GM21515 (cell line): ENCODE results near the gene MPV17L2.

Experiments
- ATAC-seq: cut with Tn5 transposase; IDR thresholded peaks from one replicate; pipeline ENCODE4 v1.9.1; 2021; ENCODE audit not compliant: unreplicated experiment

Gene MPV17L2

GRCh38 chr19:18160493-18160970, 32.5 kb upstream of the MPV17L2 start:
- ATAC-seq: no peak

DNA sequence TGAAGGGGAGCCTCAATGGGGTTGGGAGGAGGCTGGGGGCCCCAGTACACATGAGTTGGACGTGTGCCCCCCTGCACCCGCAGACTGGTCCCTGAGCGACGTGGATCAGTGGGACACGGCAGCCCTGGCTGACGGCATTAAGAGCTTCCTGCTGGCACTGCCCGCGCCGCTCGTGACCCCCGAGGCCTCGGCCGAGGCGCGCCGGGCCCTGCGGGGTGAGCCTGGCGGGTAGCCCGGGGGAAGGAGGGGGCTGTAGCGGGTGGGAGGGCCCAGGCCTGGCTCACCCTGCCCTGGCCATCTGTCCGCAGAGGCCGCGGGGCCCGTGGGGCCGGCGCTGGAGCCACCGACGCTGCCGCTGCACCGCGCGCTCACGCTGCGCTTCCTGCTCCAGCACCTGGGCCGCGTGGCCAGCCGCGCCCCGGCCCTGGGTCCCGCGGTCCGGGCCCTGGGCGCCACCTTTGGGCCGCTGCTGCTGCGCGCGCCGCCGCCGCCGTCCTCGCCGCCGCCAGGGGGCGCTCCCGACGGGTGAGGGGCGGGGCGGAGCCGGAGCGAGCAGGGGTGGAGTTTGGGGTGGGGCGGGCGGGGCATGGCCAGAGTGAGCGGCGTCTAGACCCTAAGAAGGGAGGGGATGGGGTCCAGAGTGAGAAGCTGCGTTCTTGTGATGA, 31.9 kb upstream of the MPV17L2 start:
- peak; percentile 69 for ATAC-seq

DNA sequence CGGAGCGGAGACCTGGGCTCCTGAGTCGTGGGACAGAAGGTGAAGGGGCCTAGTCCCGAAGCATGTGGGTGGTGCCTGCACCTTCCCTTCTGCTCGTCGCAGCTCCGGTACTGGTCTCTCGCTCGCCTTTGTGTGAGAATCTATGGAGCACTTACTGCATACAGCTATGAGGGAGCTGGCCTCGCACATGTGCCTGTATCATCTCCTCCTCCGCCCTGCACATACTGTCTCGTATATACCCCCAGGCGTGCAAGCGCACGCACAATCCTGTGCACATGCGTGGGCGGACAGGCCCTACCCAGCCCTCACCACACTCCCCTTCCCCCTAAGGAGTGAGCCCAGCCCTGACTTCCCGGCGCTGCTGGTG, 31.4 kb upstream of the MPV17L2 start:
- ATAC-seq: no peak

DNA sequence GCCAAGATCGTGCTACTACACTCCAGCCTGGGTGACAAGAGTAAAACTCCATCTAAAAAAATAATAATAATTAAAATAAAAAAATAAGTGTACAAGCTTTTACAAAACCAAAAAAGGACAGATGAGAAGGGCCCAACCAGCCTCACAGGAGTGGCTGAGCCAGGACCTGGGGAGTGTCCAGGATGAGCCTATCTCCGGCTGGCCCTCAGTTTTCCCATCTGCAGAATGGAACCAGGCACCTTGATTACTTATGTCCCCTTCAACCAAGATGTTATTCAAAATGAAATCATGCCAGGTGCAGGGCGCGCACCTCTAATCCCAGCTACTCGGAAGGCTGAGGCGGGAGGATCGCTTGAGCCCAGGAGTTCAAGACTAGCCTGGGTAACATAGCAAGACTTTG, 28.9 kb upstream of the MPV17L2 start:
- no peak for ATAC-seq

DNA sequence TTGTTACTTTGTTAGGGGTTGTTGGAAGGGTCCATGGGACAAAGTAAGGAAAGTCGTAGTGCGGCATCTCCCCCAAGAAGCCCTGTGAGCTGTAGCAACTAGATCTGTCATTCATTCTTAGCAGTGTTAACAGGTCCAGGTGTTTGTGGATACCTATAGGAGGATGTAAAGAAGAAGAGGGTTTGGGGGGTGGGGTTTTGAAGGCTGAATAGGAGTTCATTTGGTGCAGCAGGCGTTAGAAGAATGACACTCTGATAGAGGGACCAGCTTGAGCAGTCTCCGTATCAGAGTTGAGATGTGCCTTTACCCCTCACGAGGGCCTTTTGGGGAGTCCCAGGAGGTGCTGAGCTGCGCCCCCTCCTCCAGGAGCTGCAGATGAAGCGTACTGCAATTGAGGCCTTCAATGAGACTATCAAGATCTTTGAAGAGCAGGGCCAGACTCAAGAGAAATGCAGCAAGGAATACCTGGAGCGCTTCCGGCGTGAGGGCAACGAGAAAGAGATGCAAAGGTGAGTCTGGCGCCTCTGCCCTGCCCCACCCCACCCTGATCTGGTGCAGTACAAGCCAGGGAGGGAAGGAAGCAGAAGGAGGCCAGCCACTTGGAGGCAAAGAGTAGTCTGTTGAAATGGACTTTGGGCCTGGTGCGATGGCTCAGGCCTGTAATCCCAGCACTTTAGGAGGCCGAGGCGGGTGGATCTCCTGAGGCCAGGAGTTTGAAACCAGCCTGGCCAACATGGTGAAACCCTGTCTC, 27.0 kb upstream of the MPV17L2 start:
- ATAC-seq: no peak

- no peak for ATAC-seq
These were observed 26.0 kb upstream of the MPV17L2 start for GRCh38 chr19:18167011-18167410.

DNA sequence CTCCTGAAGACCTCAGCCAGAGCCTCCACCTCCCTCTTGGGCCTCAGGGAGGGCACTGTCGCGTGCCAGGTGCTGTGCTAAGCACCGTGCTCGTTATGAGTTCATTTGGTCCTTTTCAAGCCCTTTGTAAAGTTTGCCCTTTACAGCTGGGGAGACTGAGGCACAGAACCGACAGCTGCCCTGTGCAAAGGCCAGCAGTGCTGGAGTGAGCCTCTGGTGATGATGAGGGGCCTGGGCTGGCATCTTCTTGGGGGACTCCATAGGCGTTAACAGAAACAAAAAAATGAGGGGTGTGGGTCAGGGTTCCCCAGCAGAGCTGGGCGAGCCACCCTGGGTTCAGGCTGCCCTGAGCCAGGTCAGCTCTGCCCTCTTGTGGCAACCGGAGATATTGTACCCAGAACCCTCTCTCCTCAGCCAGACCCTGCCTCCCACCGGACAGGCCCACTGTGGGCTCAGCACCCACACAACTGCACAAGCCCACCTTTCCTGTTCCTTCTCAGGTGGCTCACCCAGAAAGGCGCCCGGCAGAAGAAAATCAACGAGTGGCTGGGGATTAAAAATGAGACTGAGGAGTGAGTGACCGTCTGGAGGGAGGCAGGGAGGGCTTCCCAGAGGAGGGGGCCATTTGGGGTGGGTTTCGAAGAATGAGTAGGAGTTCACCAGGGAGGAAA, 24.9 kb upstream of the MPV17L2 start:
- ATAC-seq: no peak

DNA sequence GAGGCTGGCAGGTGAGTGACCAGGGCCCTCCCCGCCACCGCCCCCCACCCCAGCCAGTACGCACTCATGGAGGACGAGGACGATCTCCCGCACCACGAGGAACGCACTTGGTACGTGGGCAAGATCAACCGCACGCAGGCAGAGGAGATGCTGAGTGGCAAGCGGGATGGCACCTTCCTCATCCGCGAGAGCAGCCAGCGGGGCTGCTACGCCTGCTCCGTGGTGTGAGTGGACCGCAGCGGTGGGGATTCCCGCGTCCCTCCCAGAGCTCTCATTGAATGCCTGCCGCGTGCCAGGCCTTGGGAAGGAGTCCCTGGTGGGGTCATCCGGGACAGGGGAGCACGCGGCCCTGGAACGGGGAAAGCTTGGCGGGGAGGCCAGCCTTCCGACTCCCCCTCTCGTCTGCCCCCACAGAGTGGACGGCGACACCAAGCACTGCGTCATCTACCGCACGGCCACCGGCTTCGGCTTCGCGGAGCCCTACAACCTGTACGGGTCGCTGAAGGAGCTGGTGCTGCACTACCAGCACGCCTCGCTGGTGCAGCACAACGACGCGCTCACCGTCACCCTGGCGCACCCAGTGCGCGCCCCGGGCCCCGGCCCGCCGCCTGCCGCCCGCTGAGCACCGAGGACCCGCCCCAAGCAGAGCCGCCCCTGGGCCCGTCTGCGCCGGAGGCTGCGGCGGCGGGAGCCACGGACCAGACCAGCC, 24.2 kb upstream of the MPV17L2 start:
- no peak for ATAC-seq

DNA sequence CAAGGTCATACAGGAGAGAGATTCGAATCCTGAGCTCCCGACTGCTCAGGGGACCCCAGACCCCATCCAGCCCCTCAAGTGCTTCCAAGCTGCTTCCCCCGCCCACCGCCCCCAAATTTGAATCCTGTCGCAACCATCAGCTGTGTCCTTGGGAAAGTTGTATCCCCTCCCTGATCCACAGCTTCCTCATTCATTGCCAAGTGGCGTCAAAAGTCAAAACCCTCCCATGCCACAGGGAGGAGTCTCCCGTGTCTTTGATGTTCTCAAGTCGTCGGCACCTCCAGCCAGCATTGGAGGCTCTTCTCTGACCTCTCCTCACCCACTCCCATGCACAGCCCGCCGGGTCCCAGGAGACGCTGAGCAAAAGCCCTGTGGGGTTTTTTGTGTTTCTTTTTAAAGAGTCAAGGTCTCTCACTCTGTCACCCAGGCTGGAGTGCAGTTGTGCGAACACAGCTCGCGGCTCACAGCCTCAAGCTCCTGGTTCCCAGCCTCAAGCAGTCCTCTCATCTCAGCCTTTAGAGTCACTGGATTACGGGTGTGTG, 22.2 kb upstream of the MPV17L2 start:
- ATAC-seq: no peak

GRCh38 chr19:18171605-18172327, 21.3 kb upstream of the MPV17L2 start:
- no peak for ATAC-seq

GRCh38 chr19:18172331-18173053, 20.5 kb upstream of the MPV17L2 start:
- no peak for ATAC-seq

DNA sequence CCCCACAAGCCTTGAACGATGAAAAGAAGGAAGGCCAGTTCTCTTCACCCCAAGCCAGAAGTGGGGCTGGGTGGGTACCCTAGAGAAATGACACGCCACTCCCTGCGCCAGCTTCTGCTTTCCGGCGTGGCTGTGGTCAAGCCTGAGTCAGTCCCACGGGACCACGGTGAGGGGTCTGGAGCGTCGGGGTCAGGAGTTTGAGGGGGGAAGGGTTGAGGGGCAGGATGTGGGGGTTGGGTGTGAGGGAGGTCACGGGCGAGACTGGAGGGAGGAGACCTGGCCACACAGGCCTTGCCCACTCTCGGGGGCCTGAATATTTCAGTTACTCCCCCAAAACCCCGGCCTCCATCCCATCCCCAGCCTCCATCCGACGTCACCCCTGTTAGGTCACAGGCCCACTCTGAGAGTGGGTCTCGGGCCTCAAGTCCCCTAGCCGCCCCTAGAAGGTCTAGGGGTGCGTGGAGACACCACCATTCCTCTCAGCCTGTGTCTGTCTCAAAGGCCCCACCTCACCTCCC, 19.9 kb upstream of the MPV17L2 start:
- ATAC-seq: peak; percentile 8

DNA sequence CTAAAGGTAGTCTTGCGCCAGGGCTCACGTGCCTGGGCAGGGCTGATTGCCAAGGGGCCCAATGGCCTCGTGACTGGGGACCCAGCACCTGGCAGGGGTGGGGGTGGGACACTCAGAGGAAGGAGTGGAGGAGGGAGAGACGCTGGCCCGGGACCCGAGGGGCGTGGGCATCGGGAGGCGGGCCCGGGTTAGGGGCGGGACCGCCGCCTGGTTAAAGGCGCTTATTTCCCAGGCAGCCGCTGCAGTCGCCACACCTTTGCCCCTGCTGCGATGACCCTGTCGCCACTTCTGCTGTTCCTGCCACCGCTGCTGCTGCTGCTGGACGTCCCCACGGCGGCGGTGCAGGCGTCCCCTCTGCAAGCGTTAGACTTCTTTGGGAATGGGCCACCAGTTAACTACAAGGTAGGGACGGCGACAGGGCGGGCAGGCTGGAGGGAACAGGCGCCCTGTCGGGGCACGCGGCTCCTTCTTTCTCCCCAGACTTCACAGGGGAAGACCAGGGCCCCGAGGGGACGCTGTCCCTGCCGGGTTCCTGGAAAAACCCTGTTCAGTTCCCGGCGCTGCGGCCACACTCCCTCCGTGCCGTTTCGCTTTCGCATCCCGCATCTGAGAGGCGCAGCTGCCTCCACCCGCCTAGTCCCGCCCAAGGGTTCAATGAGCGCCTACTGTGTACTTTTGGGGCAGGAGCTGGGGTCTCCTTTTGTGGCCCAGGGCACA, 19.3 kb upstream of the MPV17L2 start, which contains the start of gene IFI30:
Gene IFI30, plus strand, starts transcription at position 242 of the 717 bp plus-strand sequence. Its CDS starts 29 bp downstream, at position 271.
- ATAC-seq: peak; percentile 35

- ATAC-seq: no peak
These were observed 18.0 kb upstream of the MPV17L2 start for GRCh38 chr19:18174983-18175382.

DNA sequence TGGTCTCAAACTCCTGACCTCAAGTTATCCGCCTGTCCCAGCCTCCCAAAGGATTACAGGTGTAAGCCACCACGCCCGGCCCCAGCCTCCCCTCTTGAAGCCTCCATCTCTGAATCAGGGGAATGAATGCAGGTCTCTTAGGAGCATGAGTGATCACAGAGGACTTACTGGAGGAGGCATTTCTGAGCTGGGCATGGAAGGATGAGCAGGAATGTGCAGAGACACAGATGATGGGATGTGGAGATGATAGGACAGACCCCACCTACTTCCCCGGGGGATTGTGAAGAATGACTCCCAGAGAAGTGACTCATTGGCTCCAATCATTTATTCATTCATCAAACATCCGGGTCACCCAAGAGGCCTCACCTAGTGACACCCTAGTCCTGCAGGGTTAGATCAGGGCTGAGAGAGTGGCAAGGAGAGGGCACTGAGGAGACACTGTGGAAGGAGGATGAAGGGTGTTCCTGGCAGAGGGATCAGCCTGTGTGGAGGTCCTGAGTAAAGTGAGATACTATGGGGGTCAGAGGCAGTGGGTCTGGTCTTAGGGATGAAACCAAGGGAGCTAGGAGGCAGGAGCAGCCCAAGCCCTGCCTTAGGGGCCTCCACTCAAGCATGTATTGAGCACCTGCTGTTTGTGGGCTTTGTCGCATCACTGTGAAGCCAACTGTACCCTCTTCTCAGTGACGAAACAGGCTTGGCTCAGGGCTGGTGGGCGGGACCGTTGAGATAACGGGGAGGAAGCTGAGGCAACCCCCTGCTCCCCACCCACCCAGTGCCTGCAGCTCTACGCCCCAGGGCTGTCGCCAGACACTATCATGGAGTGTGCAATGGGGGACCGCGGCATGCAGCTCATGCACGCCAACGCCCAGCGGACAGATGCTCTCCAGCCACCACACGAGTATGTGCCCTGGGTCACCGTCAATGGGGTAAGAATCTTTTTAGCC, 16.4 kb upstream of the MPV17L2 start:
- ATAC-seq: no peak

DNA sequence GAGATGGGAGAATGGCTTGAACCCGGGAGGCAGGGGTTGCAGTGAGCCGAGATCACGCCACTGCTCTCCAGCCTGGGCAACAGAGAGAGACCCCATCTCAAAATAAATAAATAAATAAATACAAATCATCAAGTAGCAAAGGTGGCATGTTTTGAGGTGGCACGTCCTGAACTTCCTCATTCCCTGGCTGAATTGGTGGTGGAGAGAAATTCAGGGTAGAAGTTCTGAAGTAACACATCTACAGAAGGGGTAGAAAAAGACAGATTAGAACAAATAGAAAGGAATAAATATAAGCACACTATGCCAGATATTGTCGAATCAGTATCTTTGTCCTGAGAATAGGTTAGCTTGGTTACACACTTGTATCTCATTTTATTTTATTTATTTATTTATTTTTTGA, 13.1 kb upstream of the MPV17L2 start:
- no peak for ATAC-seq

- ATAC-seq: no peak
These were observed 9.5 kb upstream of the MPV17L2 start for GRCh38 chr19:18183529-18183928.

- ATAC-seq: no peak
These were observed 7.5 kb upstream of the MPV17L2 start for GRCh38 chr19:18185538-18185937.
